Stimulated activated CD4-positive, alpha-beta T cell treated with anti-CD3 and anti-CD28 coated beads, Interleukin-1b, Interleukin-23, amount 100 ng/mL, for 48 hours (primary cell): ENCODE data around the gene GRHL1.
"Not testable (repeated sequence)": the region's sequence is repeated elsewhere in the genome, so short reads cannot be mapped to it uniquely, and the experiment has no call there.

Source experiments
- DNase-seq: peaks from one replicate; pipeline ENCODE4 v3.0.0-alpha.2; 2020

The GRHL1 gene

GRCh38 chr2:10012366-10012962 lies 61.0 kb downstream of the GRHL1 start:
- not testable (repeated sequence) for DNase-seq

- DNase-seq = no peak
Measured at GRCh38 chr2:10012963-10013461, 61.5 kb downstream of the GRHL1 start.

- not testable (repeated sequence) for DNase-seq
Measured at GRCh38 chr2:10013651-10014417, 62.3 kb downstream of the GRHL1 start.

- no peak for DNase-seq
Measured at GRCh38 chr2:10014418-10015190, 63.1 kb downstream of the GRHL1 start.

GRCh38 chr2:10015376-10015989 lies 64.0 kb downstream of the GRHL1 start:
- not testable (repeated sequence) for DNase-seq

DNA sequence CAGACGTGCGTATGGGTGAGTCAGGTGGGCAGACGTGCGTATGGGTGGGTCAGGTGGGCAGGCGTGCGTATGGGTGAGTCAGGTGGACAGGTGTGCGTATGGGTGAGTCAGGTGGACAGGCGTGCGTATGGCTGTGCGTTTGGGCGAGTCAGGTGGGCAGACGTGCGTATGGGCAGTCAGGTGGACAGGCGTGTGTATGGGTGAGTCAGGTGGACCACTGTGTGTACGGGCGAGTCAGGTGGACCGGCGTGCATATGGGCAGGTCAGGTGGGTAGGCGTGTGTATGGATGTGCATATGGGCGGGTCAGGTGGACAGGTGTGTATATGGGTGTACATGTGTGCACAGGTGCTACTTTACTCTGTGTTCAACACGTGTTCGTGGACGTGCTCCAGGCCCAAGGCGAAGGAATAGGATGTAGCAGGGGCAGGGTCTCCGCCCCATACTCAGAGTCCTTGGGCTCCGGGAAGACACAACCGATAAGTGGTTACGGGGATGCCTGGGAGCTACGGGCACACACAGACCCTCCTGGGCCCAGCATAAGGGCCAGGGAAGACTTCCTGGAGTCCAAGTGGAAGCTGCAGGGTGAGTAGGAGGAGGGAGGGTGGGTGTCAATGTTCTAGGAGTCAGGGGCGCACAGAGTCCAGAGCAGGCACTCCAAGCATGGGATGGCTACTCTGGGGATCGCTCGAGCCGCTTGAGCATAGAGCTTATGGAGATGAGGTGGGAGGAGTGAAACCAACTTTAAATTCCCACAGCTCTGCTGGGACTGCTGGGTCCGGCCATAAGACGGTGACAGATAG lies 64.7 kb downstream of the GRHL1 start:
- DNase-seq = no peak

- no peak for DNase-seq
Measured at GRCh38 chr2:10016802-10017258, 65.3 kb downstream of the GRHL1 start.

DNA sequence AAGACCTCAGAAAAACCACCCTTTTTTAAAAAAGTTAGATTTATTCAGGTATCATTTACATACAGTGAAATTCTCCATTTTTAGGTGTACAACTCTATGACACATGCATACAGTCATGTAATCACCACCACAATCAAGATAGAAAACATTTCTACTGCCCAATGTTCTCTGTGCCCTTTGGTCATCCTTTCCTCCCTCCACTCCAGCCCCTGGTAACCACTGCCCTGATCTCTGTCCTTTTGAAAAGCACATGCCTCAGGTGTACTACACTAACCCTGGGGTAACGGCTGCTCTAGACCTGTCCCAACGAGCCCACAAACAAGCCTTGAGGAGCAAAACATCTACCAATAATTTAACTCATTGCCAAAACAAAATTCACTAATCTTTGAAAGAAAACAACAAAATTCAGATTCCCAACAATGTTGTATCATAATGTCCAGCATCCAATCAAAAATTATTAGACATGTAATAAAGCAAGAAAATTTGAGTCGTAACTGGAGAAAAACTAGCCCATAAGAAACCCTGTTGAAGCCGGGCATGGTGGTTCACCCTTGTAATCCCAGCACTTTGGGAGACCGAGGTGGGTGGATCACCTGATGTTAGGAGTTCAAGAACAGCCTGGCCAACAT lies 65.9 kb downstream of the GRHL1 start:
- DNase-seq = no peak

- DNase-seq = no peak
Measured at GRCh38 chr2:10019174-10019573, 67.7 kb downstream of the GRHL1 start.

DNA sequence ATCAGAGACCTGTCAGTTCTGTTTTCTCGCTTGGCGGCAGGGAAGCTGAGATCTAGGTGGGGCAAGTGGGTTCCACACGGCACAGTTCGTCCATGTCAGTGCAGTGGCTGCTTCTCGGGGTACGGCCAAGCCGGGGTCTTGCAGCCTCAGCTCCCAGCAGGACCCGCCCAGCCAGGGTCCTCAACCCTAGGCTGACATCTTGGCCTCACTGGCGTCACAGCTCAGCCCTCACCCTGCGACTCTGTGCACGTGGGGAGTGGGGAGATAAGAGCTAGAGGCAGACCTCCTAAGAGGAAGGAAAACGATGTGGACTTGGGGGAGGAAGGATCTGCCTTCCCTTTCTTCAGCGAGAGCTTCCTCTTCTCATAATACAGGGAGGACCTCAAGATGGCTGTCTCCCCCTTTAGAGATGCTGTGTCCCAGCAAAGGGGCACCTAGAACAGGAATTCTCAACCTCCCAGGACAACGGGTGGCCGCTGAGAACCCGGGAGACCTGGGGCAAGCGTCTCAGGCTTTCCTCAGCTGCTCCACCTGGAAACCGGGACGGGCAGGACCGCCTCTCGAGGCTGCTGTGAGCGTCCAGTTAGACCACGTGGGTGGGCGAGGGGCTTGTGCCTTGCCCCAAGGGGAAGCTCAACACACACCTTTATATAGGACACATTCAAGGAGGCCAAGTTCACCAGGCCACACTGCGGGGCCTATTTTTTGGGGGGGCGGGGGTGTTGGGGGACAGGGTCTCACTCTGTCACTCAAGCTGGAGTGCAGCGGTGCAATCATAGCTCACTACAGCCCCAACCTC lies 68.3 kb downstream of the GRHL1 start:
- DNase-seq = no peak

DNA sequence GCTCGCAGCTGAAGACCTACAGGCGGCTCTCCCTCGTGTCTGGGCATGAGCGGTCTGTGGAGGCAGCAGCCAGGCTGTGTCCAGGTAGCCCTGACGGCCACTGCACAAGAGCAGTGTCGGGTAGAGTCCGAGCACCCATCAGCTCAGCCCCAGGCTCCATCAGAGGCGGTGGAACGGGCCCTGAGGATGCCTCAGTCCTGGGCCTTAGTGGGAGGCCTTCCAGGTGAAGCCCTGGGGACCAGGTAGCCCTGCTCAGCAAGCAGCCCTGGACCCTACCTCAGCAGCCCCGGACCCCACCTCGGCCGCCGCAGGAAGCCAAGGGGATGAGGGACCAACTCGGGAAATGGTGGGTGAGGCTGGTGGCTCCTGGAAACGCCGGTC lies 70.5 kb downstream of the GRHL1 start:
- no peak for DNase-seq

DNA sequence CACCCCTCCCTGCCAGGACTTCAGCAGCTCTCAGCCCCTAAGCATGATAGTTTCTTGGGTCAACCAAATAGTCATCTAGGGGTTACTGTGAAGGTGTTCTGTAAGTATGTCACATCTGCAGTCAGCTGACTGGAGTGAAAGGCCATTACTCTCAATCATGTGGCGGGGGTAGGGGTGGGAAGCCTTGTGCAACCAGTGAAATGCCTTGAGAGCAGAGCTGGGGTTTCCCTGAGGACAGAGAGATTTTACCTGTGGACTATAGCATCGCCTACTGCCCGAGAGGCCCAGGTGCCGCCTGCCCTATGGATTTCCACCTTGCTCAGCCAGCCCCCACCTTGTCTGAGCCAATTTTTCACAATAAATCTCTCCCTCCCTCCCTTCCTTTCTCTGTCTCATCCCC lies 71.0 kb downstream of the GRHL1 start:
- DNase-seq = no peak

DNA sequence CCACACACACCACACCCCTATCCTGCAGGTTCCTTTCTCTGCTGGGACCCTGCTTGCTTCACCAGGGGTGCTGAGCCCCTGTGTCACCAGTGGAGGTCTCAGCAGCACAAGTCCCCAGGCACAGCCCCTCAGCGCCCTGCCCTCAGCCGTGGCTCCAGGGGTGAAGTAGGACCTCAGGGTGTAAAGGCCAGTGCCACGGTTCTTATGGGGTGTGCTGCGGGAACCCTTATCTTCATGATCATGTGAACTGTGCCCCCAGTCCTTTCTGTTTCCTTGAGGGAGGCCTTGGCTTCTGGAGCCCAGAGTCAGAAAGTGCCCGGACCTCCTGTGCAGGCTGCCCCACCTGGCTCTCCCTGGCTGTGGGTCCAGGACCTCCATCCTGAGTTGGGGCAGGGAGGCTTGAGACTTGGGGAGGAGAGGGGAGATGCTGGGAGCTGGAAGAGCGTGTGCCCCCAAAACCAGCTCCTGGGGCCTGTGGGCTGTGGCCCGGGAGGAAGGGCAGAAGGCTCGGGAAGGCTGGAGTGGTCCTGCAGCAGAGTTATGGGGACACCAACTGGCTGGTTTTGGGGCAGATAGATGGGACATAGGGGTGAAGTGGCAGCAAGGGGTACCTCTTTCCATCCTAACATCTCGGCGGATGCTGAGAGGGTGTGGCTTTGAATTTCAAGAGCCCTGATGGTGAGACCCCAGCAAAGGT lies 71.6 kb downstream of the GRHL1 start:
- DNase-seq = no peak

- DNase-seq = no peak
Measured at GRCh38 chr2:10026940-10027569, 75.6 kb downstream of the GRHL1 start.

- no peak for DNase-seq
Measured at GRCh38 chr2:10027660-10028330, 76.3 kb downstream of the GRHL1 start.

DNA sequence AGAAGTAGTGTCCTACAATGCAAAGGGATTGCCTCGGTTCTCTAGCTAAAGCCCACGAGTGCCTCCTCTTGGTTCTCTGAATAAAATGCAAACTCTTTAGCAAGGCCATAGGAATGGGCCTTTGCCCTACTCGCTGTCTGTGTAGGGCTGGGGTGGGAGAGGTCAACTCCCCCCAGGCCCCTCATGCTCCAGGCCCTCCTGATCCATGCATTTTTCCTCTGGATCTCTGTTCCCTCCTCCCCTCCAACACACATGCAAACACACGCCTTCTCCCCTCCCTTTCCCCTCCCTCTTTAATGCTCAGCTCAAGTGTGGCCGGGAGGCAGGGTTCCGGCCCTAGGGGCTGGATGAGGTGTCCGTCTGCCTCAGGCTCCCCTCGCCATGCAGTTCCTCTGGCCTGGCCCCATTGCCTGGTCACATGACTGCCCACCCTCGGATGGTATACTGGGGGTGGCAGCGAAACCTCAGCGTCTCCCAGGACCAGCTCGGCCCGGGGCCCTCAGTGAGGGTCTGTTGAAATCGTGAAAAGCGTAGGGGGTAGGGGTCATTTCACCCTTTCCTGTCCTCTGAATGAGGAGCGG lies 77.0 kb downstream of the GRHL1 start:
- DNase-seq = no peak

DNA sequence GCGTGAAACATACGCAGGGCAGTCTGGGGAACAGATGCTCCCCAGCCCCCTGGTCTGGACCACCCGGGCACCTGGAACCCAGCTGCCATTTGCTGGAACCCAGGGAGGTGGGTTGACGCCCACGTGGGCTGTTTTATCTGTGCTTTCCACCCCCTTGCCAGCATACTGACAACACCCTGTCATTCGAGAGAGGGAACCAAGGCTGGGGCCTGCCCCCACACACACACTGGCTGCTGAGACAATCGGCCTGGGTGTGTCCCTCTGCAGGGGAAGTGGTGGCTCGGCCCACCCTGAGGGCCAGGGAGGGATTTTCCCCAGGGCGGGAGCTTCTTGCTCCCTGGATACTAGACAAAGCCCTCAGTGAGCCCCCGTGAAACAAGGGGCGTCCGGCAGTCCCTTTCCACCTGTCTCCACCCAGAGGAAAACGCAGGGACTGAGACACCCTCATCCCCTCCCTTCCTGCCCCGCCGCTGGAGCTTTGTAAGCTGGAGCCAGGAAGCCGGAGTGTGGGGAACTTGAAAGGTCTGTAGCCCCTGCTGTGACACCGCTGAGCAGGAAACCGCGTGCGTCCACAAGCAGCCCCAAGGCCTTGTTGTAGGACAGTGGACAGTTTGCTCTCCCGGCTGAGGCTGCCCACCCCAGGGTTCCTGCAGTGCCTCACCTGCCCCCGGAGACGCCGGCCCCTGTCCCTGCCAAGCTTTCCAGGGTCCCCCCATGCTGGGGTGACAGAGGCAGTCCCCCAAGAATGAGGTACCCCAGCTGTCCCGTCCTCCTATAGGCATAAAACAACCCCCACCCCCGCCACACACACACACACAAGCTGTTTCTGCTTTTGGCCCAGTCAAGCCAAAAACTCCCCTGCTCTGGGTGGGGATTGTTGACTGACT lies 77.7 kb downstream of the GRHL1 start:
- peak; percentile 31 for DNase-seq

DNA sequence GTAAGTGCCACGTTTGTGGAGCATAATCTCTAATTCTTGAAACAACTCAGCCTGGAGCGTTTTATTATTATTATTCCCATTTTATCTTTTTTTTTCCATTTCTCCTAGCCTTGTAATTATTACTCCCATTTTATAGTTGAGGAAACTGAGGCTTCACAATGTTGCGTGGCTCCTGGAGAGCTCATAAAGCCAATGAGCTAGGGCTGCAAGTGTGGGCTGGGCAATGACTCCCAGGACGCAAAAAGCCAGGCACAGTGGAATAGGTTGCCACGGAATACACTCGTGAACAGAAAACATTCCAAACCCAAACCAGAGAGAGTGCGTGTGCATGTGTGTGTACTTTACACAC lies 78.4 kb downstream of the GRHL1 start:
- no peak for DNase-seq
